ENCODE results near the gene RPRD1B. TPM values are rescaled to one million over a fixed set of nuclear protein-coding genes. Genes with fewer than 3 reads are reported as not detected.

The RPRD1B gene, protein sequence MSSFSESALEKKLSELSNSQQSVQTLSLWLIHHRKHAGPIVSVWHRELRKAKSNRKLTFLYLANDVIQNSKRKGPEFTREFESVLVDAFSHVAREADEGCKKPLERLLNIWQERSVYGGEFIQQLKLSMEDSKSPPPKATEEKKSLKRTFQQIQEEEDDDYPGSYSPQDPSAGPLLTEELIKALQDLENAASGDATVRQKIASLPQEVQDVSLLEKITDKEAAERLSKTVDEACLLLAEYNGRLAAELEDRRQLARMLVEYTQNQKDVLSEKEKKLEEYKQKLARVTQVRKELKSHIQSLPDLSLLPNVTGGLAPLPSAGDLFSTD
- 10 to 100 TPM; 26.9 to 34.3 TPM for total RNA-seq
- polyA plus RNA-seq = 10 to 100 TPM in 1 of 2 donors, 1 to 10 TPM in 1; 5.8 to 31.9 TPM

DNA sequence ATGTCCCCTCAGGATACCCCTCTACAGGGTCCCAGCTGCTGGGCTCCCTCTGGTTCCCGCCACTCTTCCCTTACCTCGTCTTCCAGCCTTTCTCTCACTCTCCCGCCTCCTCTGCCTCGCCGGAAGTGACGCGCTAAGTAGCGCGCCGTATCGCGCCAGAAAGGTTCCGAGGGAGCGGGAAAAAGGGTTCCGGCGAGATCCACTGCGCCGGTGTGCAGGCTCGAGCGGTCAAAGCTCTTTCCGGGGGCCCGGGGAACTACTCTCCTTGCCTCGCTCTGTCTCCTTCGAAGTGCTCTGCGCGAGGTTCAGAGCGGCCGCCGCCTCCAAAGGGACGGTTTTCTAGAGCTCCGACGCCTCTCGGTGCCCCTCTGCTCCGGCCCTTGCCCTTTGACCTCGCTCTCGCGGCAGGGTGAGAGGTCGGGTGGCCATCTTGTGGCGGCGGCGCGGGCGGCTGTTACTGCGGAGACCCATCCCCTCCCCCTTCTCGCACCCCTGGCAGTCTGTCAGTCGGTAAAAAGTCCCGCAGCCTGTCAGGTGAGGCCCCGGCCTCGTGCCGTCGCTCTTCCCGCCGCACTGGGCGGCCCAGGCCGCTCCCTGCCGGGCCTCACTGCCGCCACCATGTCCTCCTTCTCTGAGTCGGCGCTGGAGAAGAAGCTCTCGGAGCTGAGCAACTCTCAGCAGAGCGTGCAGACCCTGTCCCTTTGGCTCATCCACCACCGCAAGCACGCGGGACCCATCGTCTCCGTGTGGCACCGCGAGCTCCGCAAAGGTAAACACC lies at the start of gene RPRD1B, which contains the start of gene TTI1:
RPRD1B (plus strand) TSS at position 417 of the 778 bp plus-strand sequence; CDS start at position 619, 202 bp downstream.
TTI1 (minus strand) TSS at position 127 of the 778 bp plus-strand sequence. CDS start 19,640 bp downstream, outside the sequence.
- peaks cover 10 to 48% (median 36%) of the 10 kb centered on the region in 4 donors for H3K4me1 ChIP-seq (ENCODE audit: control insufficient read depth in 4 of 4, insufficient read depth in 4 of 4, low read length in 3 of 4)
- under 1% methylated on average over 69 of the region's 69 CpGs for WGBS
- no peaks in the 10 kb centered on the region for H3K27me3 ChIP-seq (ENCODE audit: control insufficient read depth in 4 of 4, insufficient read depth in 4 of 4, low read length in 3 of 4)
- TF ChIP-seq YY1 (IDR thresholded peaks at IDR 0.05) (peak; percentile 99), JUND (IDR thresholded peaks at IDR 0.05) (no peak), GABPA (IDR thresholded peaks at IDR 0.05 in 1 of 2, conservative IDR thresholded peaks at IDR 0.05 in 1 of 2) (peak; percentile 90 to 97), SP1 (IDR thresholded peaks at IDR 0.05) (peak; percentile 45), HNF4G (IDR thresholded peaks at IDR 0.05) (no peak), FOXA1 (IDR thresholded peaks at IDR 0.05) (no peak), NR2F2 (IDR thresholded peaks at IDR 0.05) (peak; percentile 99), RAD21 (IDR thresholded peaks at IDR 0.05) (no peak), HNF4A (conservative IDR thresholded peaks at IDR 0.05) (peak; percentile 58 to 61), FOXA2 (IDR thresholded peaks at IDR 0.05) (no peak), EGR1 (IDR thresholded peaks at IDR 0.05; ENCODE audit: low read depth in 2 of 2) (peak in 1 of 2 donors; percentile 20), RXRA (IDR thresholded peaks at IDR 0.05) (peak; percentile 83 to 91), TAF1 (conservative IDR thresholded peaks at IDR 0.05) (peak; percentile 32)
- TF ChIP-seq, protein P1, sequence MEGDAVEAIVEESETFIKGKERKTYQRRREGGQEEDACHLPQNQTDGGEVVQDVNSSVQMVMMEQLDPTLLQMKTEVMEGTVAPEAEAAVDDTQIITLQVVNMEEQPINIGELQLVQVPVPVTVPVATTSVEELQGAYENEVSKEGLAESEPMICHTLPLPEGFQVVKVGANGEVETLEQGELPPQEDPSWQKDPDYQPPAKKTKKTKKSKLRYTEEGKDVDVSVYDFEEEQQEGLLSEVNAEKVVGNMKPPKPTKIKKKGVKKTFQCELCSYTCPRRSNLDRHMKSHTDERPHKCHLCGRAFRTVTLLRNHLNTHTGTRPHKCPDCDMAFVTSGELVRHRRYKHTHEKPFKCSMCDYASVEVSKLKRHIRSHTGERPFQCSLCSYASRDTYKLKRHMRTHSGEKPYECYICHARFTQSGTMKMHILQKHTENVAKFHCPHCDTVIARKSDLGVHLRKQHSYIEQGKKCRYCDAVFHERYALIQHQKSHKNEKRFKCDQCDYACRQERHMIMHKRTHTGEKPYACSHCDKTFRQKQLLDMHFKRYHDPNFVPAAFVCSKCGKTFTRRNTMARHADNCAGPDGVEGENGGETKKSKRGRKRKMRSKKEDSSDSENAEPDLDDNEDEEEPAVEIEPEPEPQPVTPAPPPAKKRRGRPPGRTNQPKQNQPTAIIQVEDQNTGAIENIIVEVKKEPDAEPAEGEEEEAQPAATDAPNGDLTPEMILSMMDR (IDR thresholded peaks at IDR 0.05; ENCODE audit: low read depth, low read length, missing input control) = no peak
- TF ChIP-seq, protein P2, sequence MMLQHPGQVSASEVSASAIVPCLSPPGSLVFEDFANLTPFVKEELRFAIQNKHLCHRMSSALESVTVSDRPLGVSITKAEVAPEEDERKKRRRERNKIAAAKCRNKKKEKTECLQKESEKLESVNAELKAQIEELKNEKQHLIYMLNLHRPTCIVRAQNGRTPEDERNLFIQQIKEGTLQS (IDR thresholded peaks at IDR 0.05) = no peak
- TF ChIP-seq, protein P3, sequence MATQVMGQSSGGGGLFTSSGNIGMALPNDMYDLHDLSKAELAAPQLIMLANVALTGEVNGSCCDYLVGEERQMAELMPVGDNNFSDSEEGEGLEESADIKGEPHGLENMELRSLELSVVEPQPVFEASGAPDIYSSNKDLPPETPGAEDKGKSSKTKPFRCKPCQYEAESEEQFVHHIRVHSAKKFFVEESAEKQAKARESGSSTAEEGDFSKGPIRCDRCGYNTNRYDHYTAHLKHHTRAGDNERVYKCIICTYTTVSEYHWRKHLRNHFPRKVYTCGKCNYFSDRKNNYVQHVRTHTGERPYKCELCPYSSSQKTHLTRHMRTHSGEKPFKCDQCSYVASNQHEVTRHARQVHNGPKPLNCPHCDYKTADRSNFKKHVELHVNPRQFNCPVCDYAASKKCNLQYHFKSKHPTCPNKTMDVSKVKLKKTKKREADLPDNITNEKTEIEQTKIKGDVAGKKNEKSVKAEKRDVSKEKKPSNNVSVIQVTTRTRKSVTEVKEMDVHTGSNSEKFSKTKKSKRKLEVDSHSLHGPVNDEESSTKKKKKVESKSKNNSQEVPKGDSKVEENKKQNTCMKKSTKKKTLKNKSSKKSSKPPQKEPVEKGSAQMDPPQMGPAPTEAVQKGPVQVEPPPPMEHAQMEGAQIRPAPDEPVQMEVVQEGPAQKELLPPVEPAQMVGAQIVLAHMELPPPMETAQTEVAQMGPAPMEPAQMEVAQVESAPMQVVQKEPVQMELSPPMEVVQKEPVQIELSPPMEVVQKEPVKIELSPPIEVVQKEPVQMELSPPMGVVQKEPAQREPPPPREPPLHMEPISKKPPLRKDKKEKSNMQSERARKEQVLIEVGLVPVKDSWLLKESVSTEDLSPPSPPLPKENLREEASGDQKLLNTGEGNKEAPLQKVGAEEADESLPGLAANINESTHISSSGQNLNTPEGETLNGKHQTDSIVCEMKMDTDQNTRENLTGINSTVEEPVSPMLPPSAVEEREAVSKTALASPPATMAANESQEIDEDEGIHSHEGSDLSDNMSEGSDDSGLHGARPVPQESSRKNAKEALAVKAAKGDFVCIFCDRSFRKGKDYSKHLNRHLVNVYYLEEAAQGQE (IDR thresholded peaks at IDR 0.05) = peak; percentile 20
- TF ChIP-seq, protein P4, sequence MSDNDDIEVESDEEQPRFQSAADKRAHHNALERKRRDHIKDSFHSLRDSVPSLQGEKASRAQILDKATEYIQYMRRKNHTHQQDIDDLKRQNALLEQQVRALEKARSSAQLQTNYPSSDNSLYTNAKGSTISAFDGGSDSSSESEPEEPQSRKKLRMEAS (IDR thresholded peaks at IDR 0.05) = peak; percentile 74
- TF ChIP-seq, protein P5, sequence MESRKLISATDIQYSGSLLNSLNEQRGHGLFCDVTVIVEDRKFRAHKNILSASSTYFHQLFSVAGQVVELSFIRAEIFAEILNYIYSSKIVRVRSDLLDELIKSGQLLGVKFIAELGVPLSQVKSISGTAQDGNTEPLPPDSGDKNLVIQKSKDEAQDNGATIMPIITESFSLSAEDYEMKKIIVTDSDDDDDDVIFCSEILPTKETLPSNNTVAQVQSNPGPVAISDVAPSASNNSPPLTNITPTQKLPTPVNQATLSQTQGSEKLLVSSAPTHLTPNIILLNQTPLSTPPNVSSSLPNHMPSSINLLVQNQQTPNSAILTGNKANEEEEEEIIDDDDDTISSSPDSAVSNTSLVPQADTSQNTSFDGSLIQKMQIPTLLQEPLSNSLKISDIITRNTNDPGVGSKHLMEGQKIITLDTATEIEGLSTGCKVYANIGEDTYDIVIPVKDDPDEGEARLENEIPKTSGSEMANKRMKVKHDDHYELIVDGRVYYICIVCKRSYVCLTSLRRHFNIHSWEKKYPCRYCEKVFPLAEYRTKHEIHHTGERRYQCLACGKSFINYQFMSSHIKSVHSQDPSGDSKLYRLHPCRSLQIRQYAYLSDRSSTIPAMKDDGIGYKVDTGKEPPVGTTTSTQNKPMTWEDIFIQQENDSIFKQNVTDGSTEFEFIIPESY (IDR thresholded peaks at IDR 0.05) = peak; percentile 80
- peak; percentile 90 for DNase-seq (ENCODE audit: low spot score)
- peak within 1 kb of the TSS; percentile 97 to 98 for H3K27ac ChIP-seq (ENCODE audit: low read depth in 1 of 2, low read length in 2 of 2)
- H3K9ac ChIP-seq (ENCODE audit: low read depth in 1 of 2, low read length in 2 of 2) = peak within 1 kb of the TSS; percentile 87 to 99
- peak within 1 kb of the TSS; percentile 86 to 100 (median 88) for H3K4me3 ChIP-seq (ENCODE audit: low read depth in 1 of 3, low read length in 3 of 3)
- H3K36me3 ChIP-seq (ENCODE audit: control insufficient read depth in 4 of 4, insufficient read depth in 3 of 4, low read depth in 1 of 4, low read length in 3 of 4) = peaks cover 0 to 3% (median under 1%) of the 10 kb centered on the region in 4 donors
- H3K9me3 ChIP-seq (ENCODE audit: control insufficient read depth in 4 of 4, low read length in 3 of 4) = no peaks in the 10 kb centered on the region
